SH-SY5Y (cell line): ENCODE measurements around the gene PPP2R2B.

Experiments used
- GATA2 ChIP-seq: IDR thresholded peaks from 2 replicates; pipeline ENCODE4 v1.6.1; 2011; ENCODE audit warnings: mild to moderate bottlenecking, low read depth, low read length
- GATA3 ChIP-seq: IDR thresholded peaks from 2 replicates; pipeline ENCODE4 v1.6.1; 2011; ENCODE audit warnings: low read depth, mild to moderate bottlenecking, low read length, moderate library complexity

GRCh38 chr5:146770980-146771379 is 107.6 kb downstream of the PPP2R2B start:
- TF ChIP-seq GATA2 (no peak), GATA3 (no peak; the same call in 1 of the 2 replicates)
